Measurements from ENCODE around the gene OSR1. TPM values are rescaled to one million over a fixed set of nuclear protein-coding genes. Genes with fewer than 3 reads are reported as not detected.

Gene OSR1
- total RNA-seq, 1 donor from 2014 or later = 0.04 TPM

GRCh38 chr2:19361325-19361990 lies 3.0 kb upstream of the OSR1 start:
- DNase-seq (ENCODE audit: low read depth) = no peak
- no peak for TF ChIP-seq CTCF (IDR thresholded peaks at IDR 0.05; ENCODE audit: insufficient read depth, low read length, poor library complexity, severe bottlenecking)
- H3K27me3 ChIP-seq (ENCODE audit: control insufficient read depth, insufficient read depth, low read length) = peaks cover 40% of the 10 kb centered on the region
- no peaks in the 10 kb centered on the region for H3K36me3 ChIP-seq (ENCODE audit: control insufficient read depth, insufficient read depth, low read length)
- peak overlapping the region; percentile 58 for H3K4me3 ChIP-seq (ENCODE audit: low read depth, low read length)

- no peak for TF ChIP-seq CTCF (IDR thresholded peaks at IDR 0.05; ENCODE audit: insufficient read depth, low read length, poor library complexity, severe bottlenecking)
- H3K36me3 ChIP-seq (ENCODE audit: control insufficient read depth, insufficient read depth, low read length) = no peaks in the 10 kb centered on the region
- H3K27me3 ChIP-seq (ENCODE audit: control insufficient read depth, insufficient read depth, low read length) = peaks cover 46% of the 10 kb centered on the region
- no peak for DNase-seq (ENCODE audit: low read depth)
- H3K4me3 ChIP-seq (ENCODE audit: low read depth, low read length) = no peak overlapping the region
Measured at GRCh38 chr2:19360966-19361321, 2.5 kb upstream of the OSR1 start.

- no peak for DNase-seq (ENCODE audit: low read depth)
- no peak for TF ChIP-seq CTCF (IDR thresholded peaks at IDR 0.05; ENCODE audit: insufficient read depth, low read length, poor library complexity, severe bottlenecking)
- peaks cover 51% of the 10 kb centered on the region for H3K27me3 ChIP-seq (ENCODE audit: control insufficient read depth, insufficient read depth, low read length)
- no peaks in the 10 kb centered on the region for H3K36me3 ChIP-seq (ENCODE audit: control insufficient read depth, insufficient read depth, low read length)
- no peak overlapping the region for H3K4me3 ChIP-seq (ENCODE audit: low read depth, low read length)
Measured at GRCh38 chr2:19360266-19360965, 2.0 kb upstream of the OSR1 start.

- no peak overlapping the region for H3K4me3 ChIP-seq (ENCODE audit: low read depth, low read length)
- no peaks in the 10 kb centered on the region for H3K36me3 ChIP-seq (ENCODE audit: control insufficient read depth, insufficient read depth, low read length)
- DNase-seq (ENCODE audit: low read depth) = no peak
- TF ChIP-seq CTCF (IDR thresholded peaks at IDR 0.05; ENCODE audit: insufficient read depth, low read length, poor library complexity, severe bottlenecking) = no peak
- H3K27me3 ChIP-seq (ENCODE audit: control insufficient read depth, insufficient read depth, low read length) = peaks cover 61% of the 10 kb centered on the region
Measured at GRCh38 chr2:19359456-19359855, 1.0 kb upstream of the OSR1 start.

GRCh38 chr2:19359021-19359357 lies 566 bp upstream of the OSR1 start:
- DNase-seq (ENCODE audit: low read depth) = no peak
- Histone ChIP-seq H3K27me3 (ENCODE audit: control insufficient read depth, insufficient read depth, low read length) (peaks cover 65% of the 10 kb centered on the region), H3K36me3 (ENCODE audit: control insufficient read depth, insufficient read depth, low read length) (no peaks in the 10 kb centered on the region), H3K4me3 (ENCODE audit: low read depth, low read length) (peak overlapping the region; percentile 43)
- TF ChIP-seq CTCF (IDR thresholded peaks at IDR 0.05; ENCODE audit: insufficient read depth, low read length, poor library complexity, severe bottlenecking) = no peak
